Aorta (tissue), 4 donors: Measurements from ENCODE around the gene CSTF1. TPM values are rescaled to one million over a fixed set of nuclear protein-coding genes. Genes with fewer than 3 reads are reported as not detected.

Source experiments
- polyA plus RNA-seq, 2 donors: library from polyadenylated mRNA; stranded (reverse); fragments of 200-250 nt; gene quantifications; one replicate each; pipeline ENCODE4 v1.2.3, GENCODE V29; 2013
- total RNA-seq, 2 donors: library from RNA; stranded (reverse); fragmentation: NEBNext Ultra II Directional; extraction: Animal tissue kit (Norgen Biotek cat#: 25700); gene quantifications; one replicate each; pipeline ENCODE4 v1.2.1, GENCODE V29; 2021
- donor health status: healthy with polysubstance abuse.
- donor health status: Bipolar disorder and iron deficiency.
- donor health status: DM: no; HTN: no; CAD: no.
- donor health status: DM: yes; HTN: yes; CAD: no.

CSTF1 gene
- total and polyA plus RNA-seq, 4 donors = 6.5 to 21.7 (median 14.0) TPM

Other genes starting within 250 kb of the CSTF1 start
- not detected for gene MC3R, start 143.9 kb upstream of the CSTF1 start, total RNA-seq
- gene MC3R, start 143.9 kb upstream of the CSTF1 start, polyA plus RNA-seq = not detected
- gene FAM210B, start 33.7 kb upstream of the CSTF1 start, total RNA-seq = 10 to 100 TPM; 35.0 to 42.0 TPM
- 10 to 100 TPM; 36.9 to 54.5 TPM for gene FAM210B, start 33.7 kb upstream of the CSTF1 start, polyA plus RNA-seq
- gene AURKA, start 430 bp upstream of the CSTF1 start, total RNA-seq = 1 to 10 TPM in 1 of 2 donors, under 1 TPM in 1; 0.26 to 2.1 TPM
- gene AURKA, start 430 bp upstream of the CSTF1 start, polyA plus RNA-seq = under 1 TPM; 0.75 to 0.77 TPM
- gene CASS4, start 19.6 kb downstream of the CSTF1 start, total RNA-seq = 1 to 10 TPM; 2.4 to 3.4 TPM
- gene CASS4, start 19.6 kb downstream of the CSTF1 start, polyA plus RNA-seq = 1 to 10 TPM in 1 of 2 donors, under 1 TPM in 1; 0.20 to 1.3 TPM
- 10 to 100 TPM; 68.1 to 72.6 TPM for gene RTF2, start 76.0 kb downstream of the CSTF1 start, total RNA-seq
- 10 to 100 TPM; 82.4 to 95.9 TPM for gene RTF2, start 76.0 kb downstream of the CSTF1 start, polyA plus RNA-seq
- gene FAM209A, start 132.1 kb downstream of the CSTF1 start, total RNA-seq = 1 to 10 TPM in 1 of 2 donors, under 1 TPM in 1; 0.48 to 1.0 TPM
- under 1 TPM in 1 of 2 donors, not detected in 1; 0.43 TPM for gene FAM209A, start 132.1 kb downstream of the CSTF1 start, polyA plus RNA-seq
- under 1 TPM in 1 of 2 donors, not detected in 1; 0.90 TPM for gene FAM209B, start 140.6 kb downstream of the CSTF1 start, total RNA-seq
- under 1 TPM in 1 of 2 donors, not detected in 1; 0.92 TPM for gene FAM209B, start 140.6 kb downstream of the CSTF1 start, polyA plus RNA-seq
- gene TFAP2C, start 236.7 kb downstream of the CSTF1 start, total RNA-seq = under 1 TPM; 0.39 to 0.54 TPM
- gene TFAP2C, start 236.7 kb downstream of the CSTF1 start, polyA plus RNA-seq = not detected